Measurements from ENCODE around the gene PHF21A.

DNA sequence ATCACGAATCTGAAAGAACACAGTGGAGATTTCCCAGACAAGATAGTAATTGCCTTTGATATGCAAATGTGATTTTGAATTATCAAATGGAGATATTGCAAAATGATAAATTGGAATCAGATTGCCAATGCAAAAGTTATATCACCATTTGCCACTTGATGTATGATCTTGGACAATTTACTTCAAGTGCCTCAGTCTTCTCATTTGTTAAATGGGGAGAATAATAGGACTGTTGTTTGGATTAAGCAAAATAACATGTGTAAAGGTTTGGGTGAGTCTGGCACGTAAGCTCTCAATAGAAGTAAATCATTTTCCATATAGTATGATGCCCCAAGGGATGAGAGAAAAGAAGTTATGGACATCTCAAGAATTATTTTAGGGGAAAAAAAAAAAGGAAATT, 7.9 kb upstream of the PHF21A start:
- TF ChIP-seq NR3C1 (CRISPR knock-in tag; conservative IDR thresholded peaks at IDR 0.05; ENCODE audit: low read depth) (no peak), TEAD1 (CRISPR knock-in tag; IDR thresholded peaks at IDR 0.05) (no peak), SP1 (CRISPR knock-in tag; conservative IDR thresholded peaks at IDR 0.05) (no peak)
- TF ChIP-seq, protein P1, sequence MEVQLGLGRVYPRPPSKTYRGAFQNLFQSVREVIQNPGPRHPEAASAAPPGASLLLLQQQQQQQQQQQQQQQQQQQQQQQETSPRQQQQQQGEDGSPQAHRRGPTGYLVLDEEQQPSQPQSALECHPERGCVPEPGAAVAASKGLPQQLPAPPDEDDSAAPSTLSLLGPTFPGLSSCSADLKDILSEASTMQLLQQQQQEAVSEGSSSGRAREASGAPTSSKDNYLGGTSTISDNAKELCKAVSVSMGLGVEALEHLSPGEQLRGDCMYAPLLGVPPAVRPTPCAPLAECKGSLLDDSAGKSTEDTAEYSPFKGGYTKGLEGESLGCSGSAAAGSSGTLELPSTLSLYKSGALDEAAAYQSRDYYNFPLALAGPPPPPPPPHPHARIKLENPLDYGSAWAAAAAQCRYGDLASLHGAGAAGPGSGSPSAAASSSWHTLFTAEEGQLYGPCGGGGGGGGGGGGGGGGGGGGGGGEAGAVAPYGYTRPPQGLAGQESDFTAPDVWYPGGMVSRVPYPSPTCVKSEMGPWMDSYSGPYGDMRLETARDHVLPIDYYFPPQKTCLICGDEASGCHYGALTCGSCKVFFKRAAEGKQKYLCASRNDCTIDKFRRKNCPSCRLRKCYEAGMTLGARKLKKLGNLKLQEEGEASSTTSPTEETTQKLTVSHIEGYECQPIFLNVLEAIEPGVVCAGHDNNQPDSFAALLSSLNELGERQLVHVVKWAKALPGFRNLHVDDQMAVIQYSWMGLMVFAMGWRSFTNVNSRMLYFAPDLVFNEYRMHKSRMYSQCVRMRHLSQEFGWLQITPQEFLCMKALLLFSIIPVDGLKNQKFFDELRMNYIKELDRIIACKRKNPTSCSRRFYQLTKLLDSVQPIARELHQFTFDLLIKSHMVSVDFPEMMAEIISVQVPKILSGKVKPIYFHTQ (CRISPR knock-in tag; IDR thresholded peaks at IDR 0.05), result no peak
- TF ChIP-seq, protein P2, sequence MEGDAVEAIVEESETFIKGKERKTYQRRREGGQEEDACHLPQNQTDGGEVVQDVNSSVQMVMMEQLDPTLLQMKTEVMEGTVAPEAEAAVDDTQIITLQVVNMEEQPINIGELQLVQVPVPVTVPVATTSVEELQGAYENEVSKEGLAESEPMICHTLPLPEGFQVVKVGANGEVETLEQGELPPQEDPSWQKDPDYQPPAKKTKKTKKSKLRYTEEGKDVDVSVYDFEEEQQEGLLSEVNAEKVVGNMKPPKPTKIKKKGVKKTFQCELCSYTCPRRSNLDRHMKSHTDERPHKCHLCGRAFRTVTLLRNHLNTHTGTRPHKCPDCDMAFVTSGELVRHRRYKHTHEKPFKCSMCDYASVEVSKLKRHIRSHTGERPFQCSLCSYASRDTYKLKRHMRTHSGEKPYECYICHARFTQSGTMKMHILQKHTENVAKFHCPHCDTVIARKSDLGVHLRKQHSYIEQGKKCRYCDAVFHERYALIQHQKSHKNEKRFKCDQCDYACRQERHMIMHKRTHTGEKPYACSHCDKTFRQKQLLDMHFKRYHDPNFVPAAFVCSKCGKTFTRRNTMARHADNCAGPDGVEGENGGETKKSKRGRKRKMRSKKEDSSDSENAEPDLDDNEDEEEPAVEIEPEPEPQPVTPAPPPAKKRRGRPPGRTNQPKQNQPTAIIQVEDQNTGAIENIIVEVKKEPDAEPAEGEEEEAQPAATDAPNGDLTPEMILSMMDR (IDR thresholded peaks at IDR 0.05), result no peak
- TF ChIP-seq, protein P3, sequence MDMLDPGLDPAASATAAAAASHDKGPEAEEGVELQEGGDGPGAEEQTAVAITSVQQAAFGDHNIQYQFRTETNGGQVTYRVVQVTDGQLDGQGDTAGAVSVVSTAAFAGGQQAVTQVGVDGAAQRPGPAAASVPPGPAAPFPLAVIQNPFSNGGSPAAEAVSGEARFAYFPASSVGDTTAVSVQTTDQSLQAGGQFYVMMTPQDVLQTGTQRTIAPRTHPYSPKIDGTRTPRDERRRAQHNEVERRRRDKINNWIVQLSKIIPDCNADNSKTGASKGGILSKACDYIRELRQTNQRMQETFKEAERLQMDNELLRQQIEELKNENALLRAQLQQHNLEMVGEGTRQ (CRISPR knock-in tag; IDR thresholded peaks at IDR 0.05), result no peak

Data from WTC11 (cell line).